Cardiac muscle cell (in vitro differentiated cells and primary cell): ENCODE data around the gene LRRC23. TPM values are rescaled to one million over a fixed set of nuclear protein-coding genes. Genes with fewer than 3 reads are reported as not detected.

ENCODE experiments used
- DNase-seq, 2 donors: peaks; one replicate each; pipeline versions ENCODE4 v3.0.0 to v3.0.0-alpha.2; 2010 to 2017; ENCODE audit warnings: low read depth in 1 of 2, low spot score in 1 of 2
- H3K27ac ChIP-seq: fragments of 200-600 bp; sonication (generic); 2 replicates; pipeline ENCODE4 v1.5.1; 2016
- H3K27me3 ChIP-seq: fragments of 200-600 bp; sonication (generic); 2 replicates; pipeline ENCODE4 v1.6.0; 2016; ENCODE audit warnings: control low read depth
- H3K36me3 ChIP-seq: fragments of 200-600 bp; sonication (generic); 2 replicates; pipeline ENCODE4 v1.5.1; 2016; ENCODE audit warnings: control low read depth
- H3K4me1 ChIP-seq: fragments of 200-600 bp; sonication (generic); 2 replicates; pipeline ENCODE4 v1.8.1; 2017; ENCODE audit warnings: low read depth, mild to moderate bottlenecking, mixed run types
- H3K4me3 ChIP-seq: fragments of 200-600 bp; sonication (generic); 2 replicates; pipeline ENCODE4 v1.5.1; 2016; ENCODE audit warnings: mild to moderate bottlenecking
- H3K9me3 ChIP-seq: fragments of 200-600 bp; sonication (generic); 2 replicates; pipeline ENCODE4 v1.5.1; 2017; ENCODE audit warnings: low read depth, mild to moderate bottlenecking, control low read depth
- CTCF ChIP-seq: IDR thresholded peaks from 2 replicates; pipeline ENCODE4 v1.5.1; 2012; ENCODE audit warnings: low read depth, mild to moderate bottlenecking, low read length
- polyA plus RNA-seq: library from polyadenylated mRNA; unstranded; fragments of >200 nt; fragmentation: Nextera tagmentation; extraction: Ambion mirVana; gene quantifications from 2 replicates; pipeline ENCODE4 v1.2.1, GENCODE V29; 2016
- total RNA-seq: library from RNA; depleted of rRNA; stranded (reverse); fragments of >200 nt; gene quantifications from 2 replicates; pipeline ENCODE4 v1.2.3, GENCODE V29; 2016

Gene LRRC23
- total and polyA plus RNA-seq, 2 experiments from 2014 or later: 17.5 to 23.7 TPM

DNA sequence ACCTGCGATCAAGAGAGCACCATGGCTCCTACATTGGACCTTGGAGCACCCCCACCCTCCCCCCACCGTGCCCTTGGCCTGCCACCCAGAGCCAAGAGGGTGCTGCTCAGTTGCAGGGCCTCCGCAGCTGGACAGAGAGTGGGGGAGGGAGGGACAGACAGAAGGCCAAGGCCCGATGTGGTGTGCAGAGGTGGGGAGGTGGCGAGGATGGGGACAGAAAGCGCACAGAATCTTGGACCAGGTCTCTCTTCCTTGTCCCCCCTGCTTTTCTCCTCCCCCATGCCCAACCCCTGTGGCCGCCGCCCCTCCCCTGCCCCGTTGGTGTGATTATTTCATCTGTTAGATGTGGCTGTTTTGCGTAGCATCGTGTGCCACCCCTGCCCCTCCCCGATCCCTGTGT lies 37.2 kb downstream of the LRRC23 start:
- peaks cover 8% of the 10 kb centered on the region for H3K4me1 ChIP-seq
- no peak overlapping the region for H3K27ac ChIP-seq

DNA sequence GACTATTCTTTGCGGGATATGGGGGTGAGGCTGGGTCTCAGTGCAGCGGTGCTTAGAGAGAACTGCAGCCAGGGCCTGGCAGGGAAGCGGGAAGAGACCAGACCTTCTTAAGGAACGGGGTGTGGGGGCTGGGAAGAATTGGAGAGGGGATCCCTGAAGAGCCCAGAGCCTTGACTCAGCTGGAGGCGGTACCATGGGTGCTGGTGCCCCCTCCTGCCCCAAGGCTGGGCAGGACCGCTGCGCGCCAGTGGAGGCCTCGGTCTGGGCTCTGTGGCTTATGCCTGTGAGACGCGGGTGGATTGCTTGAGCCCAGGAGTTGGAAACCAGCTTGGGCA lies 37.7 kb downstream of the LRRC23 start:
- no peak overlapping the region for H3K4me3 ChIP-seq
- no peaks in the 10 kb centered on the region for H3K36me3 ChIP-seq
- TF ChIP-seq CTCF: no peak
- no peaks in the 10 kb centered on the region for H3K9me3 ChIP-seq
- H3K27ac ChIP-seq: peak overlapping the region; percentile 98
- H3K27me3 ChIP-seq: no peaks in the 10 kb centered on the region
- DNase-seq: peak in 1 of 2 donors; percentile 7
- peaks cover 8% of the 10 kb centered on the region for H3K4me1 ChIP-seq

More for the DNA sequence above, 37.2 kb downstream of the LRRC23 start:
- Histone ChIP-seq H3K36me3 (no peaks in the 10 kb centered on the region), H3K9me3 (no peaks in the 10 kb centered on the region), H3K27me3 (no peaks in the 10 kb centered on the region), H3K4me3 (no peak overlapping the region)
- no peak for DNase-seq
- TF ChIP-seq CTCF: no peak

DNA sequence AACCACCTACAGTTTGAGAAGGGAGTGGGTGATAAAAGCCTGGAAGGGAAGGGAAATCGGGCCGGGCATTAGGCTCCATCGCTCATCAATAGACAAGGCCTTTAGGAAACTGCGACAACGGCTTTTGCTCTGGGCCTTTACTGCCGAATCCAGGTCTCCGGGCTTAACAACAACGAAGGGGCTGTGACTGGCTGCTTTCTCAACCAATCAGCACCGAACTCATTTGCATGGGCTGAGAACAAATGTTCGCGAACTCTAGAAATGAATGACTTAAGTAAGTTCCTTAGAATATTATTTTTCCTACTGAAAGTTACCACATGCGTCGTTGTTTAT lies 38.7 kb downstream of the LRRC23 start:
- DNase-seq: peak; percentile 90 to 95
- H3K27me3 ChIP-seq: no peaks in the 10 kb centered on the region
- H3K4me3 ChIP-seq: peak overlapping the region; percentile 47
- no peaks in the 10 kb centered on the region for H3K36me3 ChIP-seq
- H3K27ac ChIP-seq: peak overlapping the region; percentile 98
- no peaks in the 10 kb centered on the region for H3K9me3 ChIP-seq
- TF ChIP-seq CTCF: no peak
- peaks cover 5% of the 10 kb centered on the region for H3K4me1 ChIP-seq

- Histone ChIP-seq H3K36me3 (no peaks in the 10 kb centered on the region), H3K27me3 (no peaks in the 10 kb centered on the region), H3K4me1 (peaks cover under 1% of the 10 kb centered on the region), H3K9me3 (no peaks in the 10 kb centered on the region), H3K27ac (peak within 1 kb of the TSS; percentile 98), H3K4me3 (peak within 1 kb of the TSS; percentile 47)
- peak; percentile 86 to 88 for DNase-seq
- no peak for TF ChIP-seq CTCF
These were observed 39.2 kb downstream of the LRRC23 start, which contains the start of the genes C12orf57 and RNU7-1 for GRCh38 chr12:6943722-6944380. TSS of gene C12orf57 (plus strand) at chr12:6944022. CDS start at chr12:6944122, 100 bp downstream. TSS of gene RNU7-1 (plus strand) at chr12:6943816.

DNA sequence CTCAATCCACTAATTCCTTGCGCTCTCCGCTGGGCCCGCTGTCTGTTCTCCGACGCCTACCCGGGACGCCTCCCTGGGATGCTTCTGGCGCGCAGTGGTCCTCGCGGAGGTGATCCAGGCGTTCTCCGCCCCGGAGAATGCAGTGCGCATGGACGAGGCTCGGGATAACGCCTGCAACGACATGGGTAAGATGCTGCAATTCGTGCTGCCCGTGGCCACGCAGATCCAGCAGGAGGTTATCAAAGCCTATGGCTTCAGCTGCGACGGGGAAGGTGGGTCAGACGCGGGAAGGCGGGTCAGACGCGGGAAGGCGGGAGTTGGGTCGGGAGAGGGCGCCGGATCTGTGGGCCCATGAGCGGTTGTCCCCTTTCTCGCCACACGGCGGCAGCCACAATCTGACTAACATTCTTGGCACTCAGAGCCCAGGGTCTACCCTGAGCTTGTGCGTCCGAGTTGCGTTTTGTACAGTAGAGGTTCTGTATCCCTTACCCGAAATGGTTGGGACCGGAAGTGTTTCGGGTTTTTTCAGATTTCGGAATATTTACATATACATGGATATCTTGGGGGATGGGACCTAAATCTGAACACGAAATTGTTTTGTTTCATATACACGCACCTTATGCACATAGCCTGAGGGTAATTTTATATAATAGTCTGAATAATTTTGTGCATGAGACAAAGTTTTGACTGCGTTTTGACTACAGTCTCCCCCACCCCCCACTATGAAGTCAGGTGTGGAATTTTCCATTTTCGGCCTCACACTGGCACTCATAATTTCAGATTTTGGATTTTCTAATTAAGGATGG lies 40.0 kb downstream of the LRRC23 start:
- H3K4me3 ChIP-seq: peak overlapping the region; percentile 47
- TF ChIP-seq CTCF: peak; percentile 87

More for the DNA sequence above, 40.0 kb downstream of the LRRC23 start:
- Histone ChIP-seq H3K9me3 (no peaks in the 10 kb centered on the region), H3K36me3 (no peaks in the 10 kb centered on the region), H3K27ac (peak overlapping the region; percentile 98), H3K27me3 (no peaks in the 10 kb centered on the region), H3K4me1 (no peaks in the 10 kb centered on the region)
- peak; percentile 95 to 96 for DNase-seq
